Left lung (tissue), 10 donors: ENCODE data around the gene MTHFD1L. TPM values are rescaled to one million over a fixed set of nuclear protein-coding genes. Genes with fewer than 3 reads are reported as not detected.
"Not testable (repeated sequence)": the region's sequence is repeated elsewhere in the genome, so short reads cannot be mapped to it uniquely, and the experiment has no call there.

ENCODE experiments used
- ATAC-seq: fragments of 200-7000 bp; cut with Tn5 transposase; one replicate; pipeline ENCODE4 v1.9.1; 2020; ENCODE audit warnings: moderate library complexity
- DNase-seq, 4 donors: peaks; one replicate each; pipeline ENCODE4 v3.0.0-alpha.2; 2013 to 2020
- H3K27ac ChIP-seq, 2 donors: fragments of 200-600 bp; sonication (generic) in 1 of 2; one replicate each; pipeline versions ENCODE4 v1.5.0 to v1.8.0; 2020 to 2021
- H3K27me3 ChIP-seq, 2 donors: fragments of 200-600 bp; sonication (generic) in 1 of 2; one replicate each; pipeline versions ENCODE4 v1.5.0 to v1.8.0; 2020 to 2021
- H3K36me3 ChIP-seq, 2 donors: fragments of 200-600 bp; sonication (generic) in 1 of 2; one replicate each; pipeline versions ENCODE4 v1.5.0 to v1.8.0; 2020 to 2021
- H3K4me1 ChIP-seq, 2 donors: fragments of 200-600 bp; one replicate each; pipeline ENCODE4 v1.8.0; 2021
- H3K4me3 ChIP-seq, 2 donors: fragments of 200-600 bp; sonication (generic) in 1 of 2; one replicate each; pipeline versions ENCODE4 v1.5.0 to v1.8.0; 2020 to 2021; ENCODE audit warnings: mild to moderate bottlenecking in 1 of 2
- H3K9me3 ChIP-seq, 2 donors: fragments of 200-600 bp; sonication (generic) in 1 of 2; one replicate each; pipeline versions ENCODE4 v1.5.0 to v1.8.0; 2020 to 2021
- CTCF ChIP-seq, 2 donors: fragments of 200-600 bp; sonication (generic) in 1 of 2; IDR thresholded peaks; one replicate each; pipeline versions ENCODE4 v1.5.0 to v1.8.0; 2021; ENCODE audit warnings: antibody characterized with exemption in 2 of 2
- intact Hi-C, 2 donors: fragments of 100-400 bp; cut with DNase I; formaldehyde crosslinking; loops; one replicate each; pipeline versions ENCODE4 v1.11.2 to v1.14.2; 2022
- polyA plus RNA-seq, 6 donors: library from polyadenylated mRNA; unstranded; fragments of 120-200 nt; gene quantifications; one replicate each; pipeline ENCODE4 v1.2.1, GENCODE V29; 2013; ENCODE audit not compliant: insufficient read length in 6 of 6
- total RNA-seq, 2 donors: library from RNA; stranded (reverse); fragmentation: NEBNext Ultra II Directional; extraction: Animal tissue kit (Norgen Biotek cat#: 25700); gene quantifications; one replicate each; pipeline ENCODE4 v1.2.1, GENCODE V29; 2021
- donor health status: DM: no; HTN: yes; CAD: no.
- donor health status: DM: no; HTN: no; CAD: no.

MTHFD1L gene
- total and polyA plus RNA-seq, 8 donors, result 11.9 to 38.2 (median 16.0) TPM

- Histone ChIP-seq H3K9me3 (no peaks in the 10 kb centered on the region), H3K4me3 (no peak overlapping the region), H3K4me1 (no peaks in the 10 kb centered on the region), H3K27ac (no peak overlapping the region), H3K36me3 (no peaks in the 10 kb centered on the region), H3K27me3 (no peaks in the 10 kb centered on the region)
- TF ChIP-seq CTCF (IDR thresholded peaks at IDR 0.05), result no peak
- intact Hi-C loops, result no loop called here
- no peak for ATAC-seq
- DNase-seq, result no peak
Observed at GRCh38 chr6:151118461-151119123, 253.1 kb downstream of the MTHFD1L start.

- DNase-seq, result no peak
- no peaks in the 10 kb centered on the region for H3K9me3 ChIP-seq
- intact Hi-C loops, result no loop called here
- H3K27me3 ChIP-seq, result no peaks in the 10 kb centered on the region
- H3K4me3 ChIP-seq, result no peak overlapping the region
- ATAC-seq, result no peak
- no peak for TF ChIP-seq CTCF (IDR thresholded peaks at IDR 0.05)
- H3K4me1 ChIP-seq, result no peaks in the 10 kb centered on the region
- no peak overlapping the region for H3K27ac ChIP-seq
- H3K36me3 ChIP-seq, result no peaks in the 10 kb centered on the region
Observed at GRCh38 chr6:151119823-151120524, 254.5 kb downstream of the MTHFD1L start.

GRCh38 chr6:151121900-151122299 is 256.4 kb downstream of the MTHFD1L start:
- DNase-seq, result no peak
- H3K27ac ChIP-seq, result no peak overlapping the region
- H3K36me3 ChIP-seq, result no peaks in the 10 kb centered on the region
- TF ChIP-seq CTCF (IDR thresholded peaks at IDR 0.05), result no peak
- H3K4me3 ChIP-seq, result no peak overlapping the region
- H3K9me3 ChIP-seq, result no peaks in the 10 kb centered on the region
- intact Hi-C loops, result no loop called here
- no peaks in the 10 kb centered on the region for H3K27me3 ChIP-seq
- no peak for ATAC-seq
- H3K4me1 ChIP-seq, result no peaks in the 10 kb centered on the region

- H3K27ac ChIP-seq, H3K27me3 ChIP-seq, H3K9me3 ChIP-seq, H3K36me3 ChIP-seq, ATAC-seq, DNase-seq, intact Hi-C loops, H3K4me1 ChIP-seq, H3K4me3 ChIP-seq: not testable (repeated sequence)
Observed at GRCh38 chr6:151123641-151124040, 258.1 kb downstream of the MTHFD1L start.

- H3K4me1 ChIP-seq, H3K4me3 ChIP-seq, DNase-seq, intact Hi-C loops, H3K36me3 ChIP-seq, H3K9me3 ChIP-seq, H3K27ac ChIP-seq, H3K27me3 ChIP-seq, ATAC-seq: not testable (repeated sequence)
Observed at GRCh38 chr6:151125242-151125641, 259.7 kb downstream of the MTHFD1L start.

- DNase-seq, H3K36me3 ChIP-seq, H3K27ac ChIP-seq, H3K4me3 ChIP-seq, H3K9me3 ChIP-seq, intact Hi-C loops, H3K27me3 ChIP-seq, ATAC-seq, H3K4me1 ChIP-seq: not testable (repeated sequence)
Observed at GRCh38 chr6:151125651-151126416, 260.3 kb downstream of the MTHFD1L start.

GRCh38 chr6:151126417-151126724 is 260.9 kb downstream of the MTHFD1L start:
- H3K36me3 ChIP-seq, H3K4me1 ChIP-seq, H3K9me3 ChIP-seq, H3K4me3 ChIP-seq, ATAC-seq, H3K27me3 ChIP-seq, H3K27ac ChIP-seq, DNase-seq, intact Hi-C loops: not testable (repeated sequence)

- H3K4me1 ChIP-seq, ATAC-seq, intact Hi-C loops, DNase-seq, H3K36me3 ChIP-seq, H3K27me3 ChIP-seq, H3K9me3 ChIP-seq, H3K4me3 ChIP-seq, H3K27ac ChIP-seq: not testable (repeated sequence)
Observed at GRCh38 chr6:151127133-151127798, 261.8 kb downstream of the MTHFD1L start.
